HG03175 (cell line): ENCODE data around the gene ABCA4.

Experiments
- ATAC-seq: cut with Tn5 transposase; IDR thresholded peaks from one replicate; pipeline ENCODE4 v1.9.1; 2021; ENCODE audit warnings: mild to moderate bottlenecking, moderate library complexity; ENCODE audit not compliant: unreplicated experiment

Gene ABCA4

GRCh38 chr1:93988634-93989350 is 132.2 kb downstream of the ABCA4 start:
- no peak for ATAC-seq

- no peak for ATAC-seq
Observed at GRCh38 chr1:93981274-93981667, 139.7 kb downstream of the ABCA4 start.

- peak; percentile 56 for ATAC-seq
Observed at GRCh38 chr1:93980320-93981273, 140.4 kb downstream of the ABCA4 start.

GRCh38 chr1:93979718-93980319 is 141.1 kb downstream of the ABCA4 start:
- no peak for ATAC-seq

GRCh38 chr1:93979040-93979717 is 141.8 kb downstream of the ABCA4 start:
- no peak for ATAC-seq

GRCh38 chr1:93977598-93977945 is 143.4 kb downstream of the ABCA4 start:
- ATAC-seq = no peak

- ATAC-seq = no peak
Observed at GRCh38 chr1:93976711-93977597, 144.0 kb downstream of the ABCA4 start.

- ATAC-seq = no peak
Observed at GRCh38 chr1:93976291-93976690, 144.7 kb downstream of the ABCA4 start.

- ATAC-seq = no peak
Observed at GRCh38 chr1:93972341-93972740, 148.6 kb downstream of the ABCA4 start.

GRCh38 chr1:93969887-93970286 is 151.1 kb downstream of the ABCA4 start:
- no peak for ATAC-seq

GRCh38 chr1:93969371-93969770 is 151.6 kb downstream of the ABCA4 start:
- ATAC-seq = no peak

- no peak for ATAC-seq
Observed at GRCh38 chr1:93967306-93967705, 153.6 kb downstream of the ABCA4 start.

GRCh38 chr1:93965888-93966287 is 155.1 kb downstream of the ABCA4 start:
- no peak for ATAC-seq

GRCh38 chr1:93965256-93965655 is 155.7 kb downstream of the ABCA4 start:
- no peak for ATAC-seq

GRCh38 chr1:93964777-93965200 is 156.2 kb downstream of the ABCA4 start:
- ATAC-seq = no peak

GRCh38 chr1:93964096-93964776 is 156.7 kb downstream of the ABCA4 start:
- ATAC-seq = no peak

GRCh38 chr1:93963585-93963984 is 157.4 kb downstream of the ABCA4 start:
- no peak for ATAC-seq

GRCh38 chr1:93961906-93962305 is 159.0 kb downstream of the ABCA4 start:
- no peak for ATAC-seq

- no peak for ATAC-seq
Observed at GRCh38 chr1:93961443-93961842, 159.5 kb downstream of the ABCA4 start.
